Activated T-cell treated with anti-CD3 and anti-CD28 coated beads, Interleukin-2, amount 50 U/mL, for 4 hours (primary cell): ENCODE data around the gene BPGM. TPM values are rescaled to one million over a fixed set of nuclear protein-coding genes. Genes with fewer than 3 reads are reported as not detected.

ENCODE experiments used
- ATAC-seq, 2 donors: fragments of 200-7000 bp; cut with Tn5 transposase; one replicate each; pipeline ENCODE4 v1.10.0; 2021
- DNase-seq: peaks from one replicate; pipeline ENCODE4 v3.0.0-alpha.2; 2020
- H3K27me3 Mint-ChIP-seq: one replicate; pipeline ENCODE4 v1.8.0; 2021; ENCODE audit warnings: low read depth, mixed read lengths
- H3K36me3 Mint-ChIP-seq: one replicate; pipeline ENCODE4 v1.8.0; 2022; ENCODE audit warnings: mixed read lengths; ENCODE audit not compliant: insufficient read depth
- H3K4me1 Mint-ChIP-seq: one replicate; pipeline ENCODE4 v1.8.0; 2021; ENCODE audit warnings: low read depth, mixed read lengths
- H3K4me3 Mint-ChIP-seq: one replicate; pipeline ENCODE4 v1.8.0; 2021; ENCODE audit warnings: mild to moderate bottlenecking, moderate library complexity, mixed read lengths
- H3K9me3 Mint-ChIP-seq: one replicate; pipeline ENCODE4 v1.8.0; 2021; ENCODE audit warnings: mixed read lengths
- total RNA-seq, 3 donors: library from RNA; stranded (reverse); gene quantifications; one replicate each; pipeline ENCODE4 v1.2.1, GENCODE V29; 2021

Gene BPGM
- total RNA-seq, 3 donors from 2014 or later = 12.5 to 14.7 (median 13.4) TPM

- Mint-ChIP-seq H3K4me1 (no peaks in the 10 kb centered on the region), H3K36me3 (no peaks in the 10 kb centered on the region), H3K9me3 (no peaks in the 10 kb centered on the region), H3K4me3 (no peak overlapping the region), H3K27me3 (peaks cover 3% of the 10 kb centered on the region)
- no peak for DNase-seq
- ATAC-seq = no peak
Measured at GRCh38 chr7:134703782-134704181, 57.1 kb downstream of the BPGM start.

- H3K4me1 Mint-ChIP-seq = no peaks in the 10 kb centered on the region
- no peak for ATAC-seq
- no peak overlapping the region for H3K4me3 Mint-ChIP-seq
- no peaks in the 10 kb centered on the region for H3K9me3 Mint-ChIP-seq
- H3K36me3 Mint-ChIP-seq = no peaks in the 10 kb centered on the region
- H3K27me3 Mint-ChIP-seq = peaks cover 3% of the 10 kb centered on the region
- no peak for DNase-seq
Measured at GRCh38 chr7:134704827-134705226, 58.2 kb downstream of the BPGM start.

- DNase-seq (no peak), ATAC-seq (no peak)
- H3K9me3 Mint-ChIP-seq = no peaks in the 10 kb centered on the region
- H3K27me3 Mint-ChIP-seq = peaks cover 3% of the 10 kb centered on the region
- peaks cover 5% of the 10 kb centered on the region for H3K4me1 Mint-ChIP-seq
- H3K36me3 Mint-ChIP-seq = no peaks in the 10 kb centered on the region
- H3K4me3 Mint-ChIP-seq = no peak overlapping the region
Measured at GRCh38 chr7:134705716-134706115, 59.1 kb downstream of the BPGM start.

- H3K4me1 Mint-ChIP-seq = peaks cover 12% of the 10 kb centered on the region
- no peak overlapping the region for H3K4me3 Mint-ChIP-seq
- H3K27me3 Mint-ChIP-seq = peaks cover 3% of the 10 kb centered on the region
- ATAC-seq (no peak), DNase-seq (no peak)
- no peaks in the 10 kb centered on the region for H3K36me3 Mint-ChIP-seq
- H3K9me3 Mint-ChIP-seq = no peaks in the 10 kb centered on the region
Measured at GRCh38 chr7:134706468-134706867, 59.8 kb downstream of the BPGM start.

GRCh38 chr7:134707663-134708378 is 61.2 kb downstream of the BPGM start:
- DNase-seq (no peak), ATAC-seq (no peak)
- Mint-ChIP-seq H3K36me3 (no peaks in the 10 kb centered on the region), H3K4me1 (peaks cover 19% of the 10 kb centered on the region), H3K27me3 (no peaks in the 10 kb centered on the region), H3K4me3 (no peak overlapping the region), H3K9me3 (no peaks in the 10 kb centered on the region)

- H3K27me3 Mint-ChIP-seq = no peaks in the 10 kb centered on the region
- DNase-seq (no peak), ATAC-seq (no peak)
- no peaks in the 10 kb centered on the region for H3K9me3 Mint-ChIP-seq
- H3K4me1 Mint-ChIP-seq = peaks cover 19% of the 10 kb centered on the region
- no peaks in the 10 kb centered on the region for H3K36me3 Mint-ChIP-seq
- H3K4me3 Mint-ChIP-seq = no peak overlapping the region
Measured at GRCh38 chr7:134708692-134709091, 62.0 kb downstream of the BPGM start.

- H3K4me1 Mint-ChIP-seq = peaks cover 19% of the 10 kb centered on the region
- H3K36me3 Mint-ChIP-seq = no peaks in the 10 kb centered on the region
- no peak overlapping the region for H3K4me3 Mint-ChIP-seq
- no peaks in the 10 kb centered on the region for H3K9me3 Mint-ChIP-seq
- DNase-seq = no peak
- H3K27me3 Mint-ChIP-seq = no peaks in the 10 kb centered on the region
- ATAC-seq = no peak
Measured at GRCh38 chr7:134709197-134709596, 62.5 kb downstream of the BPGM start.

GRCh38 chr7:134710511-134710853 is 63.8 kb downstream of the BPGM start:
- DNase-seq = no peak
- Mint-ChIP-seq H3K27me3 (no peaks in the 10 kb centered on the region), H3K36me3 (no peaks in the 10 kb centered on the region), H3K9me3 (no peaks in the 10 kb centered on the region), H3K4me1 (peaks cover 19% of the 10 kb centered on the region), H3K4me3 (peak overlapping the region; percentile 65)
- ATAC-seq = peak; percentile 18 to 21

- peak overlapping the region; percentile 65 for H3K4me3 Mint-ChIP-seq
Measured at GRCh38 chr7:134710854-134711624, 64.4 kb downstream of the BPGM start.

GRCh38 chr7:134712196-134712595 is 65.5 kb downstream of the BPGM start:
- no peaks in the 10 kb centered on the region for H3K36me3 Mint-ChIP-seq
- no peak overlapping the region for H3K4me3 Mint-ChIP-seq
- H3K9me3 Mint-ChIP-seq = no peaks in the 10 kb centered on the region

More at GRCh38 chr7:134710854-134711624, 64.4 kb downstream of the BPGM start:
- Mint-ChIP-seq H3K9me3 (no peaks in the 10 kb centered on the region), H3K27me3 (no peaks in the 10 kb centered on the region), H3K4me1 (peaks cover 19% of the 10 kb centered on the region), H3K36me3 (no peaks in the 10 kb centered on the region)
- DNase-seq = peak; percentile 48
- peak; percentile 88 to 93 for ATAC-seq

GRCh38 chr7:134714470-134715205 is 68.0 kb downstream of the BPGM start:
- peaks cover 19% of the 10 kb centered on the region for H3K4me1 Mint-ChIP-seq
- no peaks in the 10 kb centered on the region for H3K9me3 Mint-ChIP-seq
- H3K36me3 Mint-ChIP-seq = no peaks in the 10 kb centered on the region
- DNase-seq (no peak), ATAC-seq (no peak)
- no peaks in the 10 kb centered on the region for H3K27me3 Mint-ChIP-seq
- no peak overlapping the region for H3K4me3 Mint-ChIP-seq

More at GRCh38 chr7:134712196-134712595, 65.5 kb downstream of the BPGM start:
- DNase-seq (no peak), ATAC-seq (no peak)
- peaks cover 19% of the 10 kb centered on the region for H3K4me1 Mint-ChIP-seq
- no peaks in the 10 kb centered on the region for H3K27me3 Mint-ChIP-seq

- no peaks in the 10 kb centered on the region for H3K4me1 Mint-ChIP-seq
- no peaks in the 10 kb centered on the region for H3K36me3 Mint-ChIP-seq
- no peak overlapping the region for H3K4me3 Mint-ChIP-seq
- no peaks in the 10 kb centered on the region for H3K27me3 Mint-ChIP-seq
- no peaks in the 10 kb centered on the region for H3K9me3 Mint-ChIP-seq
- DNase-seq = no peak
- ATAC-seq = no peak
Measured at GRCh38 chr7:134718211-134718875, 71.7 kb downstream of the BPGM start.

GRCh38 chr7:134720091-134720935 is 73.7 kb downstream of the BPGM start:
- Mint-ChIP-seq H3K9me3 (no peaks in the 10 kb centered on the region), H3K27me3 (no peaks in the 10 kb centered on the region), H3K4me3 (no peak overlapping the region), H3K36me3 (no peaks in the 10 kb centered on the region), H3K4me1 (no peaks in the 10 kb centered on the region)
- no peak for ATAC-seq
- no peak for DNase-seq
